OCI-LY1 (cell line): Measurements from ENCODE around the gene SUFU.

Experiments
- H2AFZ ChIP-seq: fragments of 200-600 bp; sonication (generic), shearing (Covaris generic); 2 replicates; pipeline ENCODE4 v1.6.0; 2014; ENCODE audit warnings: antibody characterized with exemption, mild to moderate bottlenecking, low read length
- H3F3A ChIP-seq: fragments of 200-600 bp; sonication (generic), shearing (Covaris generic); 2 replicates; pipeline ENCODE4 v1.6.0; 2014; ENCODE audit warnings: mild to moderate bottlenecking, antibody characterized with exemption, low read length, moderate library complexity; ENCODE audit not compliant: insufficient read depth
- H3K27ac ChIP-seq: fragments of 200-600 bp; sonication (generic); 2 replicates; pipeline ENCODE4 v1.5.1; 2014; ENCODE audit warnings: low read length, mixed run types, mild to moderate bottlenecking, low read depth; ENCODE audit not compliant: poor library complexity, severe bottlenecking
- H3K27me3 ChIP-seq: fragments of 200-600 bp; sonication (generic); 2 replicates; pipeline ENCODE4 v1.6.0; 2014; ENCODE audit warnings: antibody characterized with exemption, mild to moderate bottlenecking, low read length, moderate library complexity; ENCODE audit not compliant: insufficient read depth
- H3K36me3 ChIP-seq: fragments of 200-600 bp; sonication (generic); 2 replicates; pipeline ENCODE4 v1.6.1; 2014; ENCODE audit warnings: mild to moderate bottlenecking, antibody characterized with exemption, low read length, moderate library complexity, mixed read lengths; ENCODE audit not compliant: insufficient read depth
- H3K4me1 ChIP-seq: fragments of 200-600 bp; sonication (generic); 2 replicates; pipeline ENCODE4 v1.5.1; 2014; ENCODE audit warnings: mild to moderate bottlenecking, low read length, moderate library complexity; ENCODE audit not compliant: insufficient read depth, severe bottlenecking
- H3K4me2 ChIP-seq: fragments of 200-600 bp; sonication (generic), shearing (Covaris generic); 2 replicates; pipeline ENCODE4 v1.6.1; 2014; ENCODE audit warnings: low read length
- H3K4me3 ChIP-seq: fragments of 200-600 bp; sonication (generic); 2 replicates; pipeline ENCODE4 v1.5.1; 2014; ENCODE audit warnings: low read length, low read depth, mild to moderate bottlenecking, mixed read lengths; ENCODE audit not compliant: poor library complexity, severe bottlenecking
- H3K79me2 ChIP-seq: fragments of 200-600 bp; shearing (Covaris generic); 2 replicates; pipeline ENCODE4 v1.6.1; 2016; ENCODE audit warnings: mixed run types, low read length, mixed read lengths; ENCODE audit not compliant: insufficient read depth
- H3K9ac ChIP-seq: fragments of 200-600 bp; sonication (generic), shearing (Covaris generic); 2 replicates; pipeline ENCODE4 v1.6.1; 2014; ENCODE audit warnings: mild to moderate bottlenecking, low read length, mixed read lengths
- H3K9me2 ChIP-seq: fragments of 200-600 bp; sonication (generic), shearing (Covaris generic); 2 replicates; pipeline ENCODE4 v1.6.1; 2014; ENCODE audit warnings: low read depth, mild to moderate bottlenecking, low read length, mixed read lengths
- H3K9me3 ChIP-seq: fragments of 200-600 bp; shearing (Covaris generic); 2 replicates; pipeline ENCODE4 v1.6.1; 2014; ENCODE audit warnings: low read length, mixed read lengths
- H4K20me1 ChIP-seq: fragments of 200-600 bp; sonication (generic), shearing (Covaris generic); 2 replicates; pipeline ENCODE4 v1.6.0; 2016; ENCODE audit warnings: mild to moderate bottlenecking, low read length; ENCODE audit not compliant: insufficient read depth
- CTCF ChIP-seq: fragments of 200-600 bp; sonication (generic), shearing (Covaris generic); IDR thresholded peaks from 2 replicates; pipeline ENCODE4 v1.5.1; 2017; ENCODE audit warnings: mild to moderate bottlenecking, antibody characterized with exemption, low read length, moderate library complexity, mixed read lengths
- EZH2 ChIP-seq: fragments of 200-600 bp; sonication (generic), shearing (Covaris generic); IDR thresholded peaks from 2 replicates; pipeline ENCODE4 v1.8.0; 2017; ENCODE audit warnings: borderline replicate concordance, mixed run types, mild to moderate bottlenecking, antibody characterized with exemption, low read length, moderate library complexity, mixed read lengths

The SUFU gene

DNA sequence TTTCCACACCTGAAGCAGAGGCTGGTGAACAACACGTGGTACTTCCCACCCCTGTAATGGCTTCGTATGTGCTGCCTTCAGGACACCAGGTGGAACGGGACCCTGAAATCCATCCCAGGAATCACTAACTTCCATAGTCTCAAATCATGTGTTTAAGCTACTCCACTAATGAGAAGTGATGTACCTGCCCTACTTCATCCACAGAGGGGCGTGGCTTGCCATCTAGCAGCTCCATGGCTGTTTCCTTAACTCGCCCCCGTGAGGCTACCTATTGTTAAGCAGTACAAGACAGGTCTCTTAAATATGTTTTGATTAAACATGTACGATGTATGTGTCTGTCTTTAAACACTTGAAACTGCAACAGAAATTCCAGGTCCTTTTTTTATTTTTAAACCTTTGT lies 178.6 kb downstream of the SUFU start:
- no peak overlapping the region for H3K4me3 ChIP-seq
- H3F3A ChIP-seq = no peaks in the 10 kb centered on the region
- H3K36me3 ChIP-seq = no peaks in the 10 kb centered on the region
- no peaks in the 10 kb centered on the region for H3K9me3 ChIP-seq
- no peaks in the 10 kb centered on the region for H3K27me3 ChIP-seq
- H2AFZ ChIP-seq = no peak overlapping the region
- no peak overlapping the region for H3K9ac ChIP-seq
- H3K27ac ChIP-seq = no peak overlapping the region
- no peaks in the 10 kb centered on the region for H4K20me1 ChIP-seq
- H3K4me2 ChIP-seq = no peak overlapping the region
- no peak; the same call in 1 of the 2 replicates for TF ChIP-seq CTCF
- no peaks in the 10 kb centered on the region for H3K79me2 ChIP-seq
- peaks cover 19% of the 10 kb centered on the region for H3K4me1 ChIP-seq
- no peaks in the 10 kb centered on the region for H3K9me2 ChIP-seq

- no peak overlapping the region for H2AFZ ChIP-seq
- no peaks in the 10 kb centered on the region for H4K20me1 ChIP-seq
- no peaks in the 10 kb centered on the region for H3K9me2 ChIP-seq
- H3K36me3 ChIP-seq = no peaks in the 10 kb centered on the region
- no peak overlapping the region for H3K9ac ChIP-seq
- TF ChIP-seq CTCF (no peak), EZH2 (no peak)
- H3K4me2 ChIP-seq = no peak overlapping the region
- H3K27me3 ChIP-seq = no peaks in the 10 kb centered on the region
- H3K4me1 ChIP-seq = peaks cover 15% of the 10 kb centered on the region
- no peaks in the 10 kb centered on the region for H3K79me2 ChIP-seq
- H3K9me3 ChIP-seq = no peaks in the 10 kb centered on the region
- H3F3A ChIP-seq = no peaks in the 10 kb centered on the region
- no peak overlapping the region for H3K27ac ChIP-seq
- no peak overlapping the region for H3K4me3 ChIP-seq
These were observed 179.2 kb downstream of the SUFU start for GRCh38 chr10:102682981-102683380.
